GM18519 (cell line): ENCODE data around the gene LIN37.
A peak's percentile ranks its signal among the peaks of the same experiment; 100 is the strongest.

ENCODE experiments used
- ATAC-seq: cut with Tn5 transposase; IDR thresholded peaks from one replicate; pipeline ENCODE4 v1.9.1; 2021; ENCODE audit warnings: mild to moderate bottlenecking, moderate library complexity; ENCODE audit not compliant: unreplicated experiment, low FRiP score

The LIN37 gene, protein sequence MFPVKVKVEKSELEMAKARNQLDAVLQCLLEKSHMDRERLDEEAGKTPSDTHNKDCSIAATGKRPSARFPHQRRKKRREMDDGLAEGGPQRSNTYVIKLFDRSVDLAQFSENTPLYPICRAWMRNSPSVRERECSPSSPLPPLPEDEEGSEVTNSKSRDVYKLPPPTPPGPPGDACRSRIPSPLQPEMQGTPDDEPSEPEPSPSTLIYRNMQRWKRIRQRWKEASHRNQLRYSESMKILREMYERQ

DNA sequence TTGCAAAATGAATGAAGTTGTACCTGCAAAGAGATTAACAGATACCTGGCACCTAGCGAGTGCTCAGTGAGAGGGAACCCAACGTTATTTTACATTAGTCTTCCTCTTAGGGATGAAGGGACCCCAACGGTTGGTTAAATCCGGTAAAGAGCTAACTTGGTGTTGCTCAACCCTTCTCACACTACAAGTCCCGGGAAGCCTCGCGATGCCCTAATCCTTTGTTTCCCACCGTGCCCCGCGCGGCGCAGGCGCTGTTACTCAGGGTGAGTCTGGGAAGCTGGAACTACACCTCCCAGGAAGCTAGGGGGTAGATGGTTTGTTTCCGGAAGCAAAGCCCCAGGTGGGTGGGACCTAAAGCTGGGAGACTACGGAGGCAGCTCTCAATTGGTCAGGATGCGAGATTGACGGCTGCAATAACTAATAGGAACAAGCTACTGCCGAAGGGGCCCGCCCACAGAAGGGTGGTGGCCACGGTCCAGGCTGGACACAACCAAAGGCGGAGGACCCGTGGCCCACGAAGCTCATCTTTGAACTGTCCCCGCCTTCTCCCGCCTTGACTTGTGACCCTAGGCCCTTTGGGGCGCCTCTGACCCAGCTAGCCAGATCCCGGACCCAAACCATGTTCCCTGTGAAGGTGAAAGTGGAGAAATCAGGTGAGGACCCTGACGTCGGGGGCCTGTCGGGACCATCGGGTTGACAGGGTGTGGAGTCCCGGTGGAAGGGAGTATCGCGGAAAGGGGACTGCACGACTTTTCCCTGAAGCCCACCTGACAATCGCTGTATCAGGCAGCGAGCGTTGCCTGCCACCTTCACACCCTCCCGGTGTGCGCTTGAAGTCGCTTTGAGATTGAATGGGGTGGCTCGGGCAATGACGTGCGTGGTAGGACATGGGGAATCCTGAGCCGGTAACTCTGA lies at the start of gene LIN37:
LIN37 (plus strand) TSS at position 471 of the 915 bp plus-strand sequence; CDS start at position 620, 149 bp downstream.
- peak; percentile 54 for ATAC-seq

DNA sequence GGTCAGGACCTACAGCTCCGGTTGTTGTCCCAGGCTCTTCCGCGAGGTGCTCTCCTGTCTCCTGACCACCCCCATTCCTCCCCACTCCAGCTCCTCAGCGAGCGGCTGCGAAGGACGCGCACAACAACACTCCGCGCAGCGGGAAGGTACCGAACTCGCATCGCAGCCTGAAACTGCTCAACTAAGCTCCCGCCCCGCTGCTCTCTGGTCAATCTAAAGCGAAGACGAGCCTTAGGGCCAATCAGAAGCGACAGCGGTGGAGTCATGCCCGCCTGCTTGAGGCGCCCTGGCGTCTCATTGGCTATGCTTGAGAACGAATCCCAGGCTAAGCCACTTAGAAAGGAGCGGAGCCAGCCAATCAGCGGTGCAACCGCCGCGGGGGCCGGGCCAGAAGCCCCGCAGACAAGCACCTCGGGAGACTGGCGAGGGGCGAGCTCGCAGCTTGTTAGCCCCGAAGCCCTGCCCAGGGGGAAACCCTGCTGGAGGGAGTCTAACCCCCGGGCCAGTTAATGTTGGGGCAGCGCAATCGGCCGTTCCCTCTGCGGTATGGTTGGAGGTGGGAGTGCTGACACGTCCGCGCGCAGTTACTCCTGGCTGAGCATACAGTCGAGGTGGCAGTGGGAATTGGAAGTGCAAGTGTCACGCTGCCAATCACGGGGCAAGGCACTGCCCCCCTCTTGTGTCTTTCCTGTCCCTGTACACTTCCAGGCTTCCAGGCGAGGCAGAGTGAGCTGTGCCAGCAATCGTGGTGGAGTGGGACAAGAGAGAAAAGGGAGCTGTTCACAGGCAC lies 46.0 kb upstream of the LIN37 start:
- ATAC-seq, result peak; percentile 90

DNA sequence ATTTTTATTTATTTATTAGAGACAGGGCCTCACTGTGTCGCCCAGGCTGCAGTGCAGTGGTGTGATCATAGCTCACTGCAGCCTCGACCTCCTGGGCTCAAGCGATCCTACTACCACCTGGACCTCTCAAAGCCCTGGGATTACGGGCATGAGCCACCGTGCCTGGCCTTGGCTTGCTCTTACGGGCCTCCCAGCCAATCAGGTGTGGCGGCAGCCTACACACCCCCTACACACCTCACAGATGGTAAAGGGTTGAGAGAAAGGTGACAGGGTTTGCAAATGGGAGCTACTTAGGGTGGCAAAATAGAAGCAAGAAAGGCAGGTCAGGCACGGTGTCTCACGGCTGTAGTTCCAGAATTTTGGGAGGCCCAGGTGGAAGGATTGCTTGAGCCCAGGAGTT lies 45.0 kb upstream of the LIN37 start:
- ATAC-seq, result no peak

DNA sequence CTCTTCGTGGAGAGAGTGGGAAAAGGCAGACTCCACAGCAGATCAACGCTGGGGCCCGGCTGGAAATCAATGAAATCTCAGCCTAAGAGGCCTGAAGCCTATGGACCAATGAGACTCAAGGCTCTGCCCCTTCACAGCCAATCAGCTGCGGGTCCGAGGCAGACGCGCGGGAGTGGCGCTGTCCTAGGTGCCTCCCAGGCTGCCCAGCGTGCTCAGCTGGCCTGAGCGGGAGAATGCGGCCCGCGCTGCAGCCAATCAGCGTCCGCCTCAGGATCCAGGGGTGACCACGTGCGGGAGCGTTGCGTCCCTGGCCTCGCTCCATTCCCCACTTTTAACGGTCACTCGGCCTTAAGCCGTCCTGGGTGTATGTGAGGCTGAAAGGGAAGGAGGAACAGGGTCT lies 44.2 kb upstream of the LIN37 start, which contains the start of gene ZBTB32:
ZBTB32 (plus strand) TSS at position 341 of the 400 bp plus-strand sequence. CDS start 10,069 bp downstream, outside the sequence.
- no peak for ATAC-seq

DNA sequence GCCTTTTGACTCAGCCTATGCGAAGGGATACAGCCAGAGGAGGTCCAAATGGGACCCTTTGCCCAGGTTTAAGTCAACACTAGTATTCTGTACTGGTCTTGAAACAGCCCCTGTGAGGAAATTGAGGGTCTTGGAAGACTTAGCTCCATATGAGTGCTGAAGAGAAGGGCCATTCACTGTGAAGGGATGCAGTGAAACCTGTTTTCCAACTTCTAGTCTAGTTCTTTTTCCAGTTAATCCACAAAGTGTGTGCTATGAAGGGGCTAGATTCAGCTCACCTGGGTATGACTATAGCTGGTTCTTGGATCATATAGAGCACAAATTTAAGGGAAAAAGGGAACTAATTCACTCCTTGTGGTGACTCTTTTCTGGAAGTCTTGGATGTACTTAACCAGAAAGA lies 40.0 kb upstream of the LIN37 start:
- no peak for ATAC-seq

DNA sequence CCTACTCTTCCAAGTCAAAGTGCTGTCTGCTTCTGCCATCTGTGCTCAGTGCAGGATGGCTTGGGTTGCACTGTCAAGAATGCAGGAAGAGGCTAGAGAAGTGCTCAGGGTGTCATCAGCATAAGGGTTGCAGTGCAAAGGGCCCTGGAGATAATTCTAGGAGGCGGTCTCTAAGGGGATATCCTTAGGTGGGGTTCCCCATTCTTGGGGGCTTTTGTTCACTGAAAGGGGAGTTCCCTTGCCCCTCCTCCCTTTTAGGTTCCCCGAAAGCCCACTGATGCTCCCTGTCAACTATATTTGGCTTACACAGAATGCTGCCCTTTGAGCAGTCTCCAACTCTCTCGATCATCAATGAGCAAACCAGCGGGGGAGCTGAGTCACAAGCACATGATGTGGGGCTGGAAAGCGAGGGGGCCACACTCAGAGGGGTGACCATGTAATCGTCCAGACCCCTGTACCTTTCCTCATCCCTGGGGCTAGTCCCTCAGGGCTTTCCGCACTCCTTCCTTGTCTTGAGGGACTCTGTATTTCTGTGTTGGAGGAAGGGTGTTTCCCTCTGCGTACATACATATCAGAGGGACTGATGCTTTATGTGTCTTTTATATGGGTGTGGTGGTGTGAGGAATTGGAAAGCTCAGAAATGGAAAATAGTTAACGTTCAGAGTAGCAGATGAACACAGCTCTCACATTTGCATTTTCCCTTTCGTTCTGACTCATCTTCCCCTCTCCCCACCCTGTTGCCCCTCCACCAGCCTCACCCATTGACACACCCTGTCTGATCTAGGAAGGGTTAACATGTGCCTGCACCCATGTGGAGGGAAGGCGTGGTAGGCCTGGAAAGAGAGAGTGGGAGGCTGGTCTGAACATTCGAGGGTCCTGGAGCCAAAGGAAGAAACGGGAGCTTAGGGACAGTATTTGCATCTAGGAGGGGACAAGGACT lies 37.3 kb upstream of the LIN37 start:
- ATAC-seq, result no peak

DNA sequence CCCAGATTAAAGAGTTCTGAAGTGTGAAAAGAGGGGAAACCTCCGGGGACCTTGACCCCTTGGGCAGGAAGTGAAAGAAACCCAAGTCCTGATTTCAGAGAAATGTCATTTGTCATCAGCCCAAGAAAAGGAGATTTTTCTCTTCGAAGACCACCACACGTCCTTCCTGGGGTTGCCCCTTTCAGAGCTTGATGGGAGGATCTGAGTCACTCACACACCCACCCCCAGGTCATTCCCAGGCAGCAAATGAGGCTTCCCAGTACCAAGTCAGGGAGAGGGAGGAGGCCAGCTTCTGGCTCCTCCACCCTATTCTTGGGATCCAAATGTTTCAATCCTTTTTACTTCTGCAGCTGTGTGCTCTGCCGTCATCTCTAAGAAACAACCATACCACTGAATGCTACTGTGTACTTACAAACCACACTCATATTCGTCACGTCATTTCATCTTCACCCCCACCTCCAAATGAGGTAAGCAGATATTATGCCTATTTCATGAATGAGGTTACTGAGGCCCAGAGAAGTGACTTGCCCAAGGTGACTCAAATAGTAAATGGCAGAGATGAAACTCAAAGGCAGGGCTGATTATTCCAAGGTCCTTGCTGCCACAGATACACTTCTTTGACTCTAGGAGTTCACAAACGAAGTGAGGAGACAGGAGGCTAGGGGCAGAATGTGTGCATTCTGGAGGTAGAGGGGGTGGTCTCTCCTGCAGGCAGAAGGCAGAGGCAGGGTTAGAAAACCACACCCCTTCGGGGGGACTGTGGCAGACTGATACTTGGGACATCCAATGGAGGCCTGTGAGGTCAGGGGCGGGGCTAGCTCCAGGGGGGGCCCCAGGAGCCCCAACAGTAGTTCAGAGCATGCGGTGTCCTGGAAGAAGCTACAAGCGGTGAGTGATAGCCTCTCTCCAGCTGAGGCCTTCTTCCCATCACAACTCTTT lies 35.5 kb upstream of the LIN37 start:
- no peak for ATAC-seq

GRCh38 chr19:35713506-35713850 lies 34.9 kb upstream of the LIN37 start:
- ATAC-seq, result no peak

GRCh38 chr19:35713904-35714495 lies 34.4 kb upstream of the LIN37 start:
- ATAC-seq, result no peak

DNA sequence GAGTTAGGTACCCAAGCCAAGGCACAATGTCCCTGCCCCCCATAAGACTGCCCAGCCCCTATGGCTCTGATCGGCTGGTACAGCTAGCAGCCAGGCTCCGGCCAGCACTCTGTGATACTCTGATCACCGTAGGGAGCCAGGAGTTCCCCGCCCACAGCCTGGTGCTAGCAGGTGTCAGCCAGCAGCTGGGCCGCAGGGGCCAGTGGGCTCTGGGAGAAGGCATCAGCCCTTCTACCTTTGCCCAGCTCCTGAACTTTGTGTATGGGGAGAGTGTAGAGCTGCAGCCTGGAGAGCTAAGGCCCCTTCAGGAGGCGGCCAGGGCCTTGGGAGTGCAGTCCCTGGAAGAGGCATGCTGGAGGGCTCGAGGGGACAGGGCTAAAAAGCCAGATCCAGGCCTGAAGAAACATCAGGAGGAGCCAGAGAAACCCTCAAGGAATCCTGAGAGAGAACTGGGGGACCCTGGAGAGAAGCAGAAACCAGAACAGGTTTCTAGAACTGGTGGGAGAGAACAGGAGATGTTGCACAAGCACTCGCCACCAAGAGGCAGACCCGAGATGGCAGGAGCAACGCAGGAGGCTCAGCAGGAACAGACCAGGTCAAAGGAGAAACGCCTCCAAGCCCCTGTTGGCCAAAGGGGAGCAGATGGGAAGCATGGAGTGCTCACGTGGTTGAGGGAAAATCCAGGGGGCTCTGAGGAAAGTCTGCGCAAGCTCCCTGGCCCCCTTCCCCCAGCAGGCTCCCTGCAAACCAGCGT lies 33.6 kb upstream of the LIN37 start:
- ATAC-seq, result no peak

GRCh38 chr19:35715355-35715809 lies 33.0 kb upstream of the LIN37 start:
- no peak for ATAC-seq

- ATAC-seq, result no peak
Measured at GRCh38 chr19:35715981-35716800, 32.2 kb upstream of the LIN37 start.

DNA sequence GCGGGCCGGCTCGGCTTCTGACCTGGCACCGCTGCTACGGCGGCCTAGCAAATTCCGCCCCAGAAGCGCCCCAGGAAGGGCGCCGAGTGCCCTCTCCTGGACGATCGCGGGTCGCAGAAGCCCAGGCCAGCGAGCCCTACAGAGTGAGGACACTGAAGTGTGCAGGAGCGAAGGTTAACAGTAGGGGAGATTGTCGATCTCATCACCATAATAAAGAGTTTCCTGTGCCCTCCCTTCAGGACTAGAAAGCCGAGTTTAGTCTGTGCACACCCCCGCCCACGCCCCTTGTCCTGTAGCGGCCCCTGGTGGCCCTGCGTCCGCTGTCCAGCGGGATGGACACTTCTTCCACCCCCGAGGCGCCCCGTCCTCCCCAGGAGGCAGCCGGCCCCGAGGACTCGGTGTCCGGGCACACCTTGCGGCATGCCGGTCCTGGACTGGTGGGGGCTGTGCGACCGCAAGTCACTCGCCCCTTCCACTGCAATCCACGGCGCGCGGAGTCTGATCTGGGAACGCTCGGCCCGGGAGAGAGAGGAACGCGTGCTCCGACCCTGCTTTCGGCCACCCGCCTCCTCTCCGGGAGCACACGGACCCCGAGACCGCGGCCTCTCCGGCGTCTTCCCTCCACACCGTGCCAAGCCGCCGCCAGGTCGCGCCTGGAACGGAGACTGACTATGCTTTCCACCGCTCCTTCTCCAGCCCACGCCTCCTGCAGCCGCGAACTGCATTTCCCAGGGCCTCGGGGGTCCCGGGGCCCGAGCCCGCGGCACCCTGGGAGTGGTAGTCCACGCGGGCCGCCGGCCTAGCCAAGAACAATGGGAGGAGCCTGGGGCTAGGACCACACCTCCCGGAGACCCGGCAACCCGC lies 31.3 kb upstream of the LIN37 start:
- ATAC-seq, result peak; percentile 44

GRCh38 chr19:35717665-35718344 lies 30.6 kb upstream of the LIN37 start, which contains the start of gene KMT2B:
KMT2B (plus strand) TSS chr19:35718003; CDS start chr19:35718019, 16 bp downstream.
- ATAC-seq, result no peak
